Measurements from ENCODE around the gene CTNNBIP1. TPM values are rescaled to one million over a fixed set of nuclear protein-coding genes. Genes with fewer than 3 reads are reported as not detected.

The CTNNBIP1 gene
- total RNA-seq, 4 donors from 2014 or later = 17.0 to 27.2 (median 23.4) TPM

- Histone ChIP-seq H3K4me1 (peaks cover 20 to 31% (median 26%) of the 10 kb centered on the region in 4 donors), H3K36me3 (peaks cover 0 to 3% (median 0%) of the 10 kb centered on the region in 4 donors), H3K4me3 (no peak overlapping the region), H3K27me3 (no peaks in the 10 kb centered on the region), H3K9me3 (no peaks in the 10 kb centered on the region), H3K27ac (replicated peaks in 1 of 4) (peak overlapping the region in 1 of 4 donors; percentile 30)
- TF ChIP-seq, protein P1, sequence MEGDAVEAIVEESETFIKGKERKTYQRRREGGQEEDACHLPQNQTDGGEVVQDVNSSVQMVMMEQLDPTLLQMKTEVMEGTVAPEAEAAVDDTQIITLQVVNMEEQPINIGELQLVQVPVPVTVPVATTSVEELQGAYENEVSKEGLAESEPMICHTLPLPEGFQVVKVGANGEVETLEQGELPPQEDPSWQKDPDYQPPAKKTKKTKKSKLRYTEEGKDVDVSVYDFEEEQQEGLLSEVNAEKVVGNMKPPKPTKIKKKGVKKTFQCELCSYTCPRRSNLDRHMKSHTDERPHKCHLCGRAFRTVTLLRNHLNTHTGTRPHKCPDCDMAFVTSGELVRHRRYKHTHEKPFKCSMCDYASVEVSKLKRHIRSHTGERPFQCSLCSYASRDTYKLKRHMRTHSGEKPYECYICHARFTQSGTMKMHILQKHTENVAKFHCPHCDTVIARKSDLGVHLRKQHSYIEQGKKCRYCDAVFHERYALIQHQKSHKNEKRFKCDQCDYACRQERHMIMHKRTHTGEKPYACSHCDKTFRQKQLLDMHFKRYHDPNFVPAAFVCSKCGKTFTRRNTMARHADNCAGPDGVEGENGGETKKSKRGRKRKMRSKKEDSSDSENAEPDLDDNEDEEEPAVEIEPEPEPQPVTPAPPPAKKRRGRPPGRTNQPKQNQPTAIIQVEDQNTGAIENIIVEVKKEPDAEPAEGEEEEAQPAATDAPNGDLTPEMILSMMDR (IDR thresholded peaks at IDR 0.05) = no peak
- TF ChIP-seq POLR2A (IDR thresholded peaks at IDR 0.05; ENCODE audit: low read depth) (no peak), EP300 (IDR thresholded peaks at IDR 0.05) (no peak), POLR2AphosphoS5 (IDR thresholded peaks at IDR 0.05) (no peak)
- intact Hi-C loops (cut with DNase I) = no loop called here
- no peak for DNase-seq (ENCODE audit: extremely low spot score)
- 81% methylated on average over 10 of the region's 20 CpGs for WGBS
These were observed 67.1 kb downstream of the CTNNBIP1 start for GRCh38 chr1:9842781-9843575.

DNA sequence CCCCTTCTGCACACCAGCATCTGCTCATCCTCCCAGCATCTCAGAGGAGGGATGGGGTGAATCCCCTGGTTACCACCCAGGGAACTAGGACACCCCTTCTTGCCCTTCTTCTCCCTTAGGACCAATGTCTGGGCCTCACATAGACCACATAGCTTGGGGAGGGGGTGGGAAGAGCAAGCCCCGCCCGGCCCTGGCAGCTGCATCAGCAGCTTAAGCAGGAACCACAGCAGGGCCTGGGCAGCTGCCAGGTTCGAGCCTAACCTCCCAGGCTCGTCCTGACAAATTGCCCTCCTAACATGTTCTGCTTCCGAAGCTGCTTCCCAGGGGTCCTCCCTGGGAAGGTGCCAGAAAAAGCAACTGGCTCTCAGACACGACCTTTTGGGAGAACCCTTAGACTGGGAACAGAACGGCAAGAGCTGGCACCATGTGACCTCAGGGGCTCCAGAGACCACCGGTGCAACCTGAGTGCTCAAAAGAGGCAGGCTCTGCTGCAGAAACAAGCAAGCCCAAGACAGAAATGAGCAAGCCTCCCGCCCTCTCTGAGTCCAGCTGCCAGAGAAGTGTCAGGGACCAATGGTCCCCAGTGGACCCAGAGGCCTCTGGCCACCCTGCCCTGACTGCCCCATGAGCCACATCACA is 67.9 kb downstream of the CTNNBIP1 start:
- H3K27me3 ChIP-seq = no peaks in the 10 kb centered on the region
- TF ChIP-seq, protein P1 (IDR thresholded peaks at IDR 0.05) = no peak
- TF ChIP-seq EP300 (IDR thresholded peaks at IDR 0.05) (no peak), POLR2AphosphoS5 (IDR thresholded peaks at IDR 0.05) (no peak), POLR2A (IDR thresholded peaks at IDR 0.05; ENCODE audit: low read depth) (no peak)
- intact Hi-C loops (cut with DNase I) = no loop called here
- H3K27ac ChIP-seq (replicated peaks in 1 of 4) = no peak overlapping the region
- no peak for DNase-seq (ENCODE audit: extremely low spot score)
- peaks cover 20 to 31% (median 24%) of the 10 kb centered on the region in 4 donors for H3K4me1 ChIP-seq
- WGBS = 100% methylated on average over 1 of the region's 9 CpGs
- H3K4me3 ChIP-seq = no peak overlapping the region
- no peaks in the 10 kb centered on the region for H3K36me3 ChIP-seq
- no peaks in the 10 kb centered on the region for H3K9me3 ChIP-seq

GRCh38 chr1:9841460-9841859 is 68.6 kb downstream of the CTNNBIP1 start:
- Histone ChIP-seq H3K27ac (replicated peaks in 1 of 4) (no peak overlapping the region), H3K36me3 (no peaks in the 10 kb centered on the region), H3K4me1 (peaks cover 22 to 32% (median 25%) of the 10 kb centered on the region in 4 donors), H3K27me3 (no peaks in the 10 kb centered on the region), H3K9me3 (no peaks in the 10 kb centered on the region), H3K4me3 (no peak overlapping the region)
- TF ChIP-seq, protein P1 (IDR thresholded peaks at IDR 0.05) = no peak
- TF ChIP-seq POLR2A (IDR thresholded peaks at IDR 0.05; ENCODE audit: low read depth) (no peak), EP300 (IDR thresholded peaks at IDR 0.05) (no peak), POLR2AphosphoS5 (IDR thresholded peaks at IDR 0.05) (no peak)
- intact Hi-C loops (cut with DNase I) = no loop called here
- no peak for DNase-seq (ENCODE audit: extremely low spot score)
- WGBS = 93% methylated on average over 2 of the region's 2 CpGs

DNA sequence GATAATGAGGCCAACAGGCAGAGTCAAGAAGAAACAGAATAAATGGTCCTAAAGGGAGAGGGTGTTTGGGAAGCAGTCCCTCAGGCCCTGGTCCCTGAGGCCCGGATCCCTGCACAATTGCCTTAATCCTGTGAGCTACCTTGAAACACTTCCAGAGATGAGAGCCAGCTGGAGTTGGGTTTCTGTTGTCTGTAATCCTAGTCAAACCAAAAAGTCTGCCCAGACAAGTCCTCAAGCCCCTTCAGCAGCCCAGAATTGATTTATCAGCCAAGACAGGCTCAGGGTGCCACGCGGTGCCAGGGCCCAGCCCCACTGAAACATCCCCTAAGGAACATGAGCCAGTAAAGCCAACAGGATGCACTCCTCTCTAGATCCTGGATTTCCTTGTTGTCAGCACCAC is 69.9 kb downstream of the CTNNBIP1 start:
- no peak overlapping the region for H3K4me3 ChIP-seq

More for the DNA sequence above, 69.9 kb downstream of the CTNNBIP1 start:
- Histone ChIP-seq H3K27ac (replicated peaks in 1 of 4) (no peak overlapping the region), H3K27me3 (no peaks in the 10 kb centered on the region), H3K4me1 (peaks cover 32 to 45% (median 36%) of the 10 kb centered on the region in 4 donors), H3K36me3 (no peaks in the 10 kb centered on the region), H3K9me3 (no peaks in the 10 kb centered on the region)
- intact Hi-C loops (cut with DNase I) = no loop called here
- DNase-seq (ENCODE audit: extremely low spot score) = no peak
- WGBS = 80% methylated on average over 1 of the region's 3 CpGs
- no peak for TF ChIP-seq POLR2AphosphoS5 (IDR thresholded peaks at IDR 0.05)
- TF ChIP-seq POLR2A (IDR thresholded peaks at IDR 0.05; ENCODE audit: low read depth) = no peak
- TF ChIP-seq, protein P1 (IDR thresholded peaks at IDR 0.05) = no peak

Measured in esophagus muscularis mucosa (tissue), 4 donors.